ENCODE measurements around the gene MAFF. TPM values are rescaled to one million over a fixed set of nuclear protein-coding genes. Genes with fewer than 3 reads are reported as not detected.

Gene MAFF
- total RNA-seq, 4 donors from 2014 or later, result 42.2 to 98.7 (median 55.4) TPM

DNA sequence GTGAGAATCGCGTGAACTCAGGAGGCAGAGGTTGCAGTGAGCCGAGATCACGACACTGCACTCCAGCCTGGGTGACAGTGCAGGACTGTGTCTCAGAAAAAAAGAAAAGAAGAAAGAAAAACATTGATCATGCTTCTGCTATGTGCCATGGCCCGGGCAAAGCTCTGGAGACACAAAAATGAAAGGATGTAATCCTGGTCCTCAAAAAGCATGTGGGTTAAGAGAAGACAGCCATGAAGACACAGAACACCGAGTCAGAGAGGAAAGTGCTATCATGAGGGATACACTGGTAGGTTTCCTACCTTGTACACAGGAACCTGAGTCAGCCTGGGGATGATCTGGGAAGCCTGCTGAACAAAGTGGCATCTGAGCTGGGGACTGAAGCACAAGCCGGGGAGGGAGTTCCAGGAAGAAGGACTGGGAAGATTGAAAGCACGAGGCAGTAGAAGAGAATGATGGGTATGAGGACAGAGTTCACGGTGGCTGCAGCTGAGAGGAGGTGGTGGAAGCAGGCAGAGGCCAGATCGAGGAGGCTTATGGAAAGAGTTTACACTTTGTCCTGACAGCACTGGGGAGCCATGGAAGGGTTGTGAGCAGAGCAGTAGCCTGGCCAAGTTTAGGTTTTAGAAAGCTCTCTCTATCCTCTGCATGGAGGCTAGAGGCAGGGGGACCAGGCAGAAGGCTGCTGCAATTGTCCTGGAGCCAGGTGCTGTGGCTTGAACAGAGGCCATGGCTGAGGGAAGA, 9.9 kb upstream of the MAFF start:
- TF ChIP-seq, protein P1, sequence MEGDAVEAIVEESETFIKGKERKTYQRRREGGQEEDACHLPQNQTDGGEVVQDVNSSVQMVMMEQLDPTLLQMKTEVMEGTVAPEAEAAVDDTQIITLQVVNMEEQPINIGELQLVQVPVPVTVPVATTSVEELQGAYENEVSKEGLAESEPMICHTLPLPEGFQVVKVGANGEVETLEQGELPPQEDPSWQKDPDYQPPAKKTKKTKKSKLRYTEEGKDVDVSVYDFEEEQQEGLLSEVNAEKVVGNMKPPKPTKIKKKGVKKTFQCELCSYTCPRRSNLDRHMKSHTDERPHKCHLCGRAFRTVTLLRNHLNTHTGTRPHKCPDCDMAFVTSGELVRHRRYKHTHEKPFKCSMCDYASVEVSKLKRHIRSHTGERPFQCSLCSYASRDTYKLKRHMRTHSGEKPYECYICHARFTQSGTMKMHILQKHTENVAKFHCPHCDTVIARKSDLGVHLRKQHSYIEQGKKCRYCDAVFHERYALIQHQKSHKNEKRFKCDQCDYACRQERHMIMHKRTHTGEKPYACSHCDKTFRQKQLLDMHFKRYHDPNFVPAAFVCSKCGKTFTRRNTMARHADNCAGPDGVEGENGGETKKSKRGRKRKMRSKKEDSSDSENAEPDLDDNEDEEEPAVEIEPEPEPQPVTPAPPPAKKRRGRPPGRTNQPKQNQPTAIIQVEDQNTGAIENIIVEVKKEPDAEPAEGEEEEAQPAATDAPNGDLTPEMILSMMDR (IDR thresholded peaks at IDR 0.05; ENCODE audit: low read depth), result no peak

GRCh38 chr22:38192475-38192863, 9.3 kb upstream of the MAFF start:
- TF ChIP-seq, protein P1 (IDR thresholded peaks at IDR 0.05; ENCODE audit: low read depth), result no peak

GRCh38 chr22:38193580-38193979, 8.2 kb upstream of the MAFF start:
- TF ChIP-seq, protein P1 (IDR thresholded peaks at IDR 0.05; ENCODE audit: low read depth), result no peak

- TF ChIP-seq, protein P1 (IDR thresholded peaks at IDR 0.05; ENCODE audit: low read depth), result no peak
Measured at GRCh38 chr22:38196791-38197419, 4.9 kb upstream of the MAFF start.

- TF ChIP-seq, protein P1 (IDR thresholded peaks at IDR 0.05; ENCODE audit: low read depth), result no peak
Measured at GRCh38 chr22:38199826-38200559, 1.8 kb upstream of the MAFF start.

- TF ChIP-seq, protein P1 (IDR thresholded peaks at IDR 0.05; ENCODE audit: low read depth), result no peak
Measured at GRCh38 chr22:38201371-38201710, 453 bp upstream of the MAFF start.

DNA sequence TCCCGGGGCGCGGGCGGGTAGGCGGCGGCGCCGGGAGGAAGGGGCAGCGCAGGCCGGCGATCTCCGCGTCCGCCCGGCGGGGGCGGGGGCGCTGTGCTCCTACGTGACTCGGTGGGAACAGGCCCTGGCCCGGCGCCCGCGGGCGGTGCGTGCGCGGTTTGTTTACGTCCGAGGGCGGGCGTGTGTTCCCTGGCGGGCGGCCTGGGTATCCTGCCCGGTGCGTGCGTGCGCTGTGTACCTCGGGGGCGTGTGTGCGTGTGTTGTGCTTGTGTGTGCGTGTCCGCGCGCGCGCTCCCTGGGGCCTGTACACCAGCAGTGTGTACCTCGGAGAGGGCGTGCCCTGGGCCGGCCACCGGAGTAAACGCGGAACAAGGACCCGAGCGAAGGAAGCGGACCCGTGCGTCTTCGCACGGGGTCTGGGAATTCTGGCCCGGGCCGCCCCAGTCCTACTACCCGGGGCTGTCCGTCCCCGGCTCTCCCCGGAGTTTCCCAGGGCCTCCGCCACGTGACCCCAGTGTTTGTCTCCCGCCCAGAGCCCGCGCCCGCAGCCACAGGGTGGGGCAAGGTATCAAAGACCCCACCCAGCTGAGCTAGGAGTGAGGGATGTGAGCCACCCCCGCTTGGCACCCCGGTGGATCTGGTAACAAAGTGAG, 769 bp downstream of the MAFF start:
- TF ChIP-seq, protein P1 (IDR thresholded peaks at IDR 0.05; ENCODE audit: low read depth), result no peak

All from subcutaneous adipose tissue (tissue), 4 donors.